ENCODE measurements around the gene ZNF484.
"Not testable (repeated sequence)": the region's sequence is repeated elsewhere in the genome, so short reads cannot be mapped to it uniquely, and the experiment has no call there.

The ZNF484 gene

DNA sequence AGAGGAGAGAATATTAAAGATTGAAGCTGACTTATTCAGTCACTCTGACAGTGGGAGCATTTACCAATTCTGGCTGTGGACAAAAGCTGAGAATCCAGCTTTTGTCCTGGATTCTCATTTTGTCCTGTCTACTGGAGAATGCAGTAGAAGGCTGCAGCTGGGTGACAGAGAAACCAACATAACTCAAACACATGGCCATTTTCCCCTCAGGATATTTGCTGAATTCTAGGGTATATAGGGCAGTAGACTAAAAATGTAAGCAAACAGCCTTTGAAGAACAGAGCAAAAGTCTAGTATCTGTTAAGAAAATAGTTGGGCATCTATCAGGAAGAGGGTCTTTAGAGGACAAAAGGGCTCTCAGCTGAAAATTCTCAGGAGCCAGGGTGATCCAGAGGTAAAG lies 20.6 kb downstream of the ZNF484 start:
- no peak for DNase-seq

- DNase-seq: no peak
Observed at GRCh38 chr9:92853716-92854115, 24.1 kb downstream of the ZNF484 start.

DNA sequence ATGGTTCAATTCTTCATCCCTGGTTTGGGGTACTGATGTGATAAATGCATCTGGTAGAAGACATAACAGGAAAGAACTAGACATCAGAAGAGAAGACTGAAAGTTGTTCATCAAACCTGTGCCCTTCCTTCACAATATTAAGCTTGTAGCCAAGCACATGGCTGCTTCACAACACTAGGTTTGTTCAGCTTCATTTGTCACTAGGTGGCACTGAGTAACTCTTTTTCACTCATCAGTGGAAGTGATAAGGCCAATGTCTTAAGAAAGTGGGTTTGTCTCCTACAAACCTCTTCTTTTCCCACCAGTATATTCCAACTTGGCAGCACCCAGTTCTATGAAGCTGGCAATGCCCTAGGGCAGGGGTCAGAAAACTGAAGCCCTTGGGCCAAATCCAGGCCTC lies 26.9 kb downstream of the ZNF484 start:
- no peak for DNase-seq

- DNase-seq: not testable (repeated sequence)
Observed at GRCh38 chr9:92848740-92849139, 29.1 kb downstream of the ZNF484 start.

- no peak for DNase-seq
Observed at GRCh38 chr9:92846662-92847145, 31.1 kb downstream of the ZNF484 start.

GRCh38 chr9:92838411-92838810 lies 39.4 kb downstream of the ZNF484 start:
- DNase-seq: not testable (repeated sequence)

DNA sequence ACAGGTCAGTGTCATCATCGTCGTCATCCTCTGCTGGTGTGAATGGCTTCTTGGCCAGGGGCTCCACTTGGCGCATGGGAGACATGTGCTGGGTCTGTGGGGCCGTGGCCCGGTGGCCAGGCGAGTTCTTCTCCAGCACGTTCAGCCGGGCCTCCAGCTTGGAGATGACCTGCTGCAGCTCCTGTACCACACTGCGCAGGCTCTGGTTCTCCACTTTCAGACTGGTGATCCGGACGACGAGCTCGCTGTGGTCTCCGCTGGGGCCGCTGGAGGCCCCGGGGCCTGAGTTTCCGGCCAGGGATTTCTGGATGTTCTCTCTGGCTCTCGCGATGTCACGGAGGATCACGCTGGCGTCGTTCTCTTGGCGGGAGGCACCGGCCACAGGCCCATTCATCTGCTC lies 40.6 kb downstream of the ZNF484 start:
- DNase-seq: no peak

GRCh38 chr9:92829420-92829819 lies 48.4 kb downstream of the ZNF484 start:
- DNase-seq: no peak

DNA sequence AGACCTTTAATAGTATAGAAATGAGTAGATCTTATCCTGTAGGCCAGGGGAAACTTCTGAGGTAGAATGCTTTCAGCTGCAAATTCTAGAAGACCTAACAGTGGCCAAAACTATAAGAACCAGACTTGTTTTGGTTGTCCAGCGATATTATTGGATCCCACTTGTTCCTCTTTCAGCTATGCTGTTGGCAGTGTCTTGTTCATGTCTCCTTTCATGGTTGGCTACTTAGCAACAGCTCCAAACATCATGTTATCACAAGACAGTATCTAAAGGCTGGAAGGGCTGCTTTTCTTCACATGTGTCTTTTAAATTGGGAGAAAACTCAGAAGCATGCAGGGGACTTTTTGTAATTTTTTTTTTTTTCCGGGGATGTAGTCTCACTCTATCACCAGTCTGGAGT lies 52.8 kb downstream of the ZNF484 start:
- not testable (repeated sequence) for DNase-seq

DNA sequence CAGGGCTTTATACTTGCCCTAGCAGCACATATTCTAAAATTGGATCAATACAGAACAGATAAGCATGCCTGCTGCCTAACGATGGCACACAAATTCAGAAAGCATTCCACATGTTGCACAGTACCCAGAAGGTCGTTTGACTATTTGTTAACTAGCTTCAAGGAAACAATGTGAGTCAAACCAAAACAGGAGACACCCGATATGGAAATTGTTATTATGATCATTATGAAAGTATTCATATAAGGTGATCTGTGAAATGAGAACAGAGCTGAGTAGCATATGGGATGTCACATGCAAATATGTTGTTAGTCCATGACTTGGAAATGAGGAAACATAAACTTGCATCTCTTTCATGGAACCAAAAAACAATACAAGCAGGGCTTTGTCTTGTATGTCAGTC lies 56.9 kb downstream of the ZNF484 start:
- DNase-seq: no peak

- not testable (repeated sequence) for DNase-seq
Observed at GRCh38 chr9:92819898-92820297, 57.9 kb downstream of the ZNF484 start.

DNA sequence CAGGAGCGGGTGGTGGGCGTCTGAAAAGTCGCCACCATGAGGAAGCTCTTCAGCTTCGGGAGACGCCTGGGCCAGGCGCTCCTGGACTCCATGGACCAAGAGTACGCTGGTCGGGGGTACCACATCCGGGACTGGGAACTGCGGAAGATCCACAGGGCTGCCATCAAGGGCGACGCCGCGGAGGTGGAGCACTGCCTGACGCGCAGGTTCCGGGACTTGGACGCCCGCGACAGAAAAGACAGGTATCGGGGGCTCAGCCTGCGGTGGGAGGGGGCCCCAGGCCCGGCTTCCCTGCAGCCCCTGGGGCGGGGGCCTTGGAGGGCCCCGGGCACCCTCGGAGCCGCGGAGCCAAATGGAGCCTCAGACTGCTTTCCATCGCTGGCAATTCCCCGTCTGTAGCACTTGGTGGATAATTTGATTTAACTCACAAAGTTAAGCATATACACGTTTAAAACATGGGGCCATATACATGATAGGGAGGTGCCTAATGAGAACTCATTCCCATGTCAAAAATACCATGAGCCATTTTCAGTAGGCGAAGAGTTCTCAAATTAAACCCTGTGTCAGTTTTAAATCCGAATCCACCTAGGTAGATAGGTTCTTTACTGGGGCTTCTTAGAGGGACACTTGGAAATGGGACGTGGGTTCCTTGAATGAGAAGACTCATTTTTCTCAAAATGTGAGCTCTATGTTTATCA lies 68.1 kb downstream of the ZNF484 start:
- not testable (repeated sequence) for DNase-seq

DNA sequence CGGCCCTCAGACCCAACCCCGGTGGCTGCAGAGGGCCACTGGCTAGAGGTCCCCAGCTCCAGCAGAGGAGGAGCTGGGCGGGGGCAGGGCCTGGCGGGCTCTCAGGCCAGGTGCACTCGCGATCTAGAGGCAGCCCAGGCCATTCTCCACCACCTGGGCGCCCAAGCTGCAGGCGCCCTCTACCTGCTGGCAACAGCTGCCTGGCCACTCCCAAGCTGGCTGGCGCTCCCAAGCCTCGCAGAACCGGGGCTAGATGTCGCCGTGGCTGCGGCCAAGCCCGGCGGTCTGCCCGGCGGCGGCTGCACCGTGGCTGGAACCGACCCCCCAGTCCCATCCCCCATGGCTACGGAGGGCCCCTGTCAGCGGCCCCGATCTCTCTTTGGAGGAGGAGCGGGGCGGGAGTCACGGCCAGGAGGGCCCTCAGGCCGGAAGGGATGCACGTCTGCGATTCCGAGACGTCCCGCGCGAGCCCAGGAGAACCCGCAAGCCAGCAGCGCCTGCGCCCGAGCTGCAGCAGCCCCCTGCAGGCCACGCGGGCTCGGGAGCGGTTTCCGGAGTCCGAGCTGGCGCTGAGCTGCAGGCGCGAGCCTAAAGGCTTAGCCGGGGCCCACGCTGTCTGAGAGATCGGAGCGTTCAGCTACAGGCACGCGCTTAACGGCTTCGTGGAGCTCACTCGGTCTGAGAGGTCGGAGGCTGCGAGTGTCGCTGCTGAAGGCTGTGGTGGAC lies 68.9 kb downstream of the ZNF484 start:
- DNase-seq: peak; percentile 74

DNA sequence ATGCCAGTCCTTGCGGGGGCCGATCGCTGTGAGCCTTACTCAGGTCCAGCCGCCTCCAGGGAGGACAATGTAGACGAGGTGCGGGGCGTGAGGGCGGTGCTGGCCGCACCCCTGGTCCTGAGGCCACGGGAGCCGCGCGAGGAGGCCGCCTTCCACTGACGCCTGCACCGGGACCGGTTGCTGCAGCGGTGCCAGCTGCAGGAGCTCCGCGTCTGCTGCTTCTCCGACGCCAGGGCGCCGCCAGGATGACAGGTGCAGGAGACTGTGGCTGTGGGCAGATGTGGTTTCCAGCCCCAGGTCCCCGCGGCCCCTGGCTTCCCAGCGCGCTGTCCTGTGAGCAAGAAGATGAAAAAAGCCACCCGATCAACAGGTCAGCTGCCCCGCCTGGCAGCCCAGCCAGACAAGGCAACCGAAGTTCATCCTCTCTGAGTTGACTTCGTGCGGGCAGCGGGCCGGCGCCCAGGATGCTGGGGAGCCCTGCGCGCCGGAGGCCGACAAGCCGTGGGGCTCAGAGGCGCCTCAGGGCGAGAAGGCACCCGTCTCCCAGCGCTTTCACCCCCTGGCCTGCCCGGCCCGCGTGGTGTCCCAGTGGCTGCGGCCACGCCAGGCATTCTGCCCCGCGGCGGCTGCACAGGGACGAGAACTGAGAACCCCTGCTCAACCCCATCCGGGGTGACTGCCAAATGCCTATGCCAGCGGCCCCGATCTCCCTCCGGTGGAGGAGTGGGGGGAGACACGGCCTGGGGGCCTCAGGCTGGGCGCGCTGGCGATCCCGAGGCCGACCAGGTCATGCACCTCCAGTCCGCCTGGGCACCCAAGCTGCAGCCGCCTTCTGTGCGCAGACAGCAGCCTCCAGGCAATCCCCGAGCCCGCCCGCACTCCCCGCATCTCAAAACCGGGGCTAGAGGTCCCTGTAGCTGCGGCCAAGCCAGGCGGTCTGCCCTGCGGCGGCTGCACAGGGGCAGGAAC lies 69.8 kb downstream of the ZNF484 start:
- peak; percentile 45 for DNase-seq

- no peak for DNase-seq
Observed at GRCh38 chr9:92807031-92807756, 70.6 kb downstream of the ZNF484 start.

GRCh38 chr9:92804727-92805126 lies 73.1 kb downstream of the ZNF484 start:
- DNase-seq: no peak

DNA sequence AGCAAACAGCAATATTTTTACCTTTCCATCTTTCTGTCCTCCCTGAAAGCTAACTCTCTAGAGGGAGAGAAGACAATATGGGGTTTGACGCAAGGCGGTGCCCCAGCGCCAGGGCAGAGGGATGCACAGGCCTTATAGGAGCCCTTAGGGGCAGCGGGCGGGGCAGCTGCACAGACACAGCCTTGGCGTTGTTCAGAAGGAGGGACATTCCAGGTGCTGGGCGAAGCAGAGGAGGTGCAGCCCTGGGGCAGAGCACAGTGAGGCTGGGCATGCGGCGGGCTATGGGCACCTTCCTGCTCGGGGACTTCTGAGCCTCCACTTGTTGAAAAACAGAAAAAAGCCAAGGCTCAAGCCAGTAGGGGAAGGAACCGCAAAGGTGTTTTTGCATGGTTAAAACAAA lies 79.5 kb downstream of the ZNF484 start:
- DNase-seq: no peak

DNA sequence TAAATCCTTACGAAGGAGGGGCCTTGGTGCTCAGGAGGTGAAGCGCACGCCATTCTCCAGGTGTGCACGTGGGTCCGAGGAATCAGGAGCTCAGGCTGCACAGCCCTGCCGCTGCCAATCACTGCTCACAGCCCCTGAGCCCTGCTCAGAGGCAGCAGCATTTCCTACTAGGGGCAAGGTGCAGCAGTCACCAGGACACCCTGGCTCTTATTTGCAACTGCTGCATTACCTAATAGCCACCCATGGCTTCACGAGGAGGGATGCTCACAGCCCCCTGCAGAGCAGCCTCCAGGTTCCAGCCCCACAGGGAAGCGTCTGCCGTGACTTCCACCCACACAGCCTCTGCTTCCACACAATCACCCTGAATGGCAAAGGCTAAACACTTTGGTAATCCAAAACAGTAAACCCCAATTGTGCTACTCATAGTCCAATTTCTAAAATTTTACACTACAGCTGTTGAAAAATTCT lies 81.5 kb downstream of the ZNF484 start:
- DNase-seq: not testable (repeated sequence)

DNA sequence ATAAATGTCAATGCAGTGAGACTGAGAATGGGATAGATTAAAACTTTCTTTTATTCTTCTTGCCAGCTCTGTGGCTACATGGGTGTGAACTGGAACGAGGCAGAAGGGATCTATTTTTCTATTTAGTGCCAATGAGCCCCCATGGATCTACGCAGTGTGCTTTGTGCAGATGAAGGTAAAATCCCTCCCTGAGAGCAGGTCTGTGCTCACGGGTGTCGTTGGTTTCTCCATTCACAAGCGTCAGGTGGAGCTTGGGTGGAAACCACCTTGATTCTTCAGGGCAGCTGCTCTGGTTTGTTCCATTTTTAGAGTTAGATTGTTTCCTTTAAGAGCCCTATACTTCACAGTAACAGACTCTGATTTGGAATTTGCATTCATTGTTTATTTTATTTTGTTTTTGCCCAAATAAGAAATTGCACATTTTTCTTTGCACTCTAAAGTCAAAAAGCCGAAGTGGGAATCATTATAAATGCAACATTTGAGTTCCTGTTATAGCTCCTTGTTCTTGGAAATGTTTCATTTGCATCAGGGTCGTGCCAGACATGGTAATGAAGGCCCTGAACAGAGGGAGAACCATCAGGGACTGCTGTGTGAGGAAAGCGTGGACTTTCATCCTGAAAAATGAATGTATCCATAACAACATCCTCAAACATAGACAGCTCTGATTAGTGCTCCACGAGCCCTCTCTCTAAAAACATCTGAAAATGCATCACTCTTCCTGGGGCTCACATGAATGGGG lies 82.1 kb downstream of the ZNF484 start:
- no peak for DNase-seq

All from stimulated activated CD8-positive, alpha-beta memory T cell treated with anti-CD3 and anti-CD28 coated beads, Interleukin-4, amount 100 ng/mL, for 48 hours (primary cell).